ENCODE data around the gene INTS6. TPM values are rescaled to one million over a fixed set of nuclear protein-coding genes. Genes with fewer than 3 reads are reported as not detected.

The INTS6 gene
- total RNA-seq, 4 donors from 2014 or later = 42.1 to 53.7 (median 45.4) TPM

GRCh38 chr13:51456510-51456909 is 3.7 kb upstream of the INTS6 start:
- DNase-seq = no peak
- no peaks in the 10 kb centered on the region for H3K27me3 ChIP-seq
- 97 to 100% methylated on average over 8 to 13 of the region's 13 CpGs for WGBS, 2 donors

GRCh38 chr13:51455532-51455931 is 2.7 kb upstream of the INTS6 start:
- Histone ChIP-seq H3K27ac (no peak overlapping the region), H3K27me3 (no peaks in the 10 kb centered on the region), H3K4me1 (peaks cover 3 to 11% of the 10 kb centered on the region in 2 donors), H3K36me3 (peaks cover 0 to 6% of the 10 kb centered on the region in 2 donors), H3K9me3 (no peaks in the 10 kb centered on the region), H3K4me3 (replicated peaks in 1 of 3) (no peak overlapping the region)
- WGBS, 2 donors = 93 to 99% methylated on average over 6 to 9 of the region's 9 CpGs
- TF ChIP-seq CTCF (IDR thresholded peaks at IDR 0.05) (no peak), POLR2A (IDR thresholded peaks at IDR 0.05) (no peak)
- DNase-seq = no peak
- intact Hi-C loops (cut with DNase I) = loop anchor here (5.0 kb wide), 1 partner anchor 127 kb away; the partner anchor contains the start of gene WDFY2

More at GRCh38 chr13:51456510-51456909, 3.7 kb upstream of the INTS6 start:
- Histone ChIP-seq H3K36me3 (peaks cover 0 to 6% of the 10 kb centered on the region in 2 donors), H3K4me1 (peaks cover 0 to 11% of the 10 kb centered on the region in 2 donors), H3K27ac (no peak overlapping the region), H3K9me3 (no peaks in the 10 kb centered on the region), H3K4me3 (replicated peaks in 1 of 3) (no peak overlapping the region)
- intact Hi-C loops (cut with DNase I) = loop anchor here (5.0 kb wide), 1 partner anchor 126 kb away; the partner anchor contains the start of gene WDFY2
- TF ChIP-seq POLR2A (IDR thresholded peaks at IDR 0.05) (no peak), CTCF (IDR thresholded peaks at IDR 0.05) (no peak)

GRCh38 chr13:51453959-51454703 is 1.3 kb upstream of the INTS6 start:
- Histone ChIP-seq H3K9me3 (no peaks in the 10 kb centered on the region), H3K4me3 (replicated peaks in 1 of 3) (peak overlapping the region; percentile 56 to 64 (median 63)), H3K27me3 (no peaks in the 10 kb centered on the region), H3K27ac (peak overlapping the region; percentile 90 to 98 (median 97)), H3K36me3 (peaks cover 0 to 6% of the 10 kb centered on the region in 2 donors), H3K4me1 (peaks cover 6 to 11% of the 10 kb centered on the region in 2 donors)
- no peak for TF ChIP-seq POLR2A (IDR thresholded peaks at IDR 0.05)
- no peak for TF ChIP-seq CTCF (IDR thresholded peaks at IDR 0.05)
- intact Hi-C loops (cut with DNase I) = loop anchor here (5.0 kb wide), 1 partner anchor 353 kb away; no protein-coding TSS in a partner anchor
- WGBS, 2 donors = 11 to 20% methylated on average over 13 of the region's 13 CpGs
- peak; percentile 21 to 25 for DNase-seq

- intact Hi-C loops (cut with DNase I) = loop anchor here (5.0 kb wide), 1 partner anchor 354 kb away; no protein-coding TSS in a partner anchor
- 2% methylated on average over 11 to 36 of the region's 80 CpGs for WGBS, 2 donors
- peak; percentile 58 to 88 for TF ChIP-seq POLR2A (IDR thresholded peaks at IDR 0.05)
- TF ChIP-seq CTCF (IDR thresholded peaks at IDR 0.05) = no peak
- Histone ChIP-seq H3K4me1 (peaks cover 6 to 11% of the 10 kb centered on the region in 2 donors), H3K36me3 (peaks cover 0 to 6% of the 10 kb centered on the region in 2 donors), H3K4me3 (replicated peaks in 1 of 3) (peak overlapping the region; percentile 56 to 64 (median 63)), H3K27me3 (no peaks in the 10 kb centered on the region), H3K27ac (peak overlapping the region; percentile 90 to 98 (median 97)), H3K9me3 (no peaks in the 10 kb centered on the region)
- peak in 1 of 2 donors; percentile 77 for DNase-seq
Observed at GRCh38 chr13:51453207-51453958, 547 bp upstream of the INTS6 start.
